ENCODE measurements around the gene HIC2.
"Not testable (repeated sequence)": the region's sequence is repeated elsewhere in the genome, so short reads cannot be mapped to it uniquely, and the experiment has no call there.

HIC2 gene

DNA sequence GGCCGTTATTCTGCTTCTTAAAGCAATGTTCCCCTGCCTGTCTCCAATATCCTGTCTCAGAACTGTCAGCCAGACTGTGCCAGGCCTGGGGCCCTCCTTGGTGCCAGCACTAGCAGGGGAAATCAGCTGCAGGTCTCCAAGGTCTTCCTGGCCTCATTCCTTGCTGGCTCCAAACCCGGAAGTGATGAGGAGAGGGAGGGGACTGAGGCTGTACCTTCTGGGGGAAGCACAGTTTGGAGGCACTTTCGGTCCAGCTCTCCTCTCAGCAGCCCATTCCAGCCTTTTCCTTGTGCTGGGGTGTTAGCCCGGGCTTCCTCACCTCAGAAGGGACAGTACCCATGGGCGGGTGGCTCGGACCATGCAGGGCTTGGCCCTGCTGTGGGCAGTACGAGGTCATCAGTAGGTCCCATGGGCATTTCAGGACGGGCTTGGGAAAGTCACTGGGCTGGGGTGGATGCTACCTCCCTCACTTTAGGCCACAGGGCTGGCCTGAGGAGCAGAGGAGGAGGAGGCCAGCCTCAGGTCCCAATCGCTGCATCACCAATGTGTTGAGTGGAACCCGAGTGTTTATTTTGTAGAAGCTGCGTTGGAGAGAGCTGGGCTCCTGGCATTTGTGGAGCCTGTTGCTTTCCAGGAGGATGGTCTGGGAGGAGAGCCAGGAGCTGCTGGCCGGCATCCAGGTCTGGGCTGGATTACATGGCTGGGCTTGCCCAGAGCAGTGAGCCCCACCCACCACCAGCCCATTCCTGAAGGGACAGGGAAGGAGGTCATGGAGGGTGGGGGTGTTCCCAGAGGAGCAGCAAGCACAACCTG is 19.0 kb downstream of the HIC2 start:
- DNase-seq = not testable (repeated sequence)

DNA sequence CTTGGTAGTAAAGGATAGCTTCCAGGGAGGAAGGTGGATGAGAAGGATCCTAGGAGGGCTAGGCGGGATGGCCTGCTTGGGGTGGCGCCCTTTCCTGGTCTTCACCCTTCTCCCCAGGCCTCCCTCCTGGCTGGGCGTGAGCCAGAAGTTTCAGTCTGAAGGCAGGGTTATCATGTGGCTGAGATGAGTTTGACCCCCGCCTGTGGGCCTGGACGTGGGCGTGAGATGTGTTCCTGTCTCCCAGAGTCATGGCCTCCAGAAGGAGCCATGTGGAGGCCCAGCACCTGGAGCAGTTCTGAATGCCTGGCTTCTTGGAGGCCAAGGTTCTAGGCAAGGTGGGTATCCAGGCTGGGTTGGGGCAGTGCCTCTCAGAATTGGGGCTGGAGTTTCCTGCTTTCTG is 20.8 kb downstream of the HIC2 start:
- not testable (repeated sequence) for DNase-seq

GRCh38 chr22:21440018-21440636 is 23.0 kb downstream of the HIC2 start:
- DNase-seq = not testable (repeated sequence)

- DNase-seq = not testable (repeated sequence)
Measured at GRCh38 chr22:21440676-21441075, 23.5 kb downstream of the HIC2 start.

GRCh38 chr22:21441170-21441569 is 24.0 kb downstream of the HIC2 start:
- DNase-seq = not testable (repeated sequence)

- not testable (repeated sequence) for DNase-seq
Measured at GRCh38 chr22:21442123-21442522, 25.0 kb downstream of the HIC2 start.

GRCh38 chr22:21442646-21443045 is 25.5 kb downstream of the HIC2 start:
- DNase-seq = not testable (repeated sequence)

GRCh38 chr22:21443057-21443734 is 26.0 kb downstream of the HIC2 start:
- no peak for DNase-seq

DNA sequence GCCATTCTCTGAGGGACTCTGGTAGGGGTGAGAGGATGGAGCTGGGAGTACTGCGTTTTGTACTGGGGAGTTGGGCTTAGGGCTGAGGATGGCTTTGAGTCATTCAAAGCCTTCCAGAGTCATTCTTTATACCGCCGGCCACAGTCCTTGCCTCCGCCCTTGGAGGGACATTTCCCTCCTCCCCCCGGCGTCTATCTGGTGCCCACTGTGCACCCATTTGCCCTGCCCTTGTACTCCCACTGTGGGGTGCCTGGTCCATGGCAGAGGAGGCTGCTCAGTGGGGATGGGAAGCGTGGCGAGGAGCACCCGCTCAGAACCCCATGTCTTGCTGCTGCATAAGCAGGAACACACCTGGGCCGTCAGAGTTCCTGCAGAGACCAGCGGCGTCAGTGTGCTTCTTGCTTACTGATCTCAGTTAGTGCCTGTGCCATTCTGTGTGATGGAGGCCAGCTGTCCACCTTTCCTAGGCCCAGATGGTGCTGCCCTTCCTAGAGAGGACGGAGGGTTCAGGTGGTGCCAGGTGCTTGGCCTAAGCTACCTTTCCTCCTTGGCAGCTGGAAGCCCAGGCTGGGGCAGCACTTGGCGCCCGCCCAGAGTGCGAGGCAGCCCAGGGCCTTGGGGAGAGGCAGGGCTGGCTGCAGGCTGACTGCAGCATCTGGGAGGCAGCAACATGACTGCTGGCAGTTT is 26.7 kb downstream of the HIC2 start:
- DNase-seq = no peak

DNA sequence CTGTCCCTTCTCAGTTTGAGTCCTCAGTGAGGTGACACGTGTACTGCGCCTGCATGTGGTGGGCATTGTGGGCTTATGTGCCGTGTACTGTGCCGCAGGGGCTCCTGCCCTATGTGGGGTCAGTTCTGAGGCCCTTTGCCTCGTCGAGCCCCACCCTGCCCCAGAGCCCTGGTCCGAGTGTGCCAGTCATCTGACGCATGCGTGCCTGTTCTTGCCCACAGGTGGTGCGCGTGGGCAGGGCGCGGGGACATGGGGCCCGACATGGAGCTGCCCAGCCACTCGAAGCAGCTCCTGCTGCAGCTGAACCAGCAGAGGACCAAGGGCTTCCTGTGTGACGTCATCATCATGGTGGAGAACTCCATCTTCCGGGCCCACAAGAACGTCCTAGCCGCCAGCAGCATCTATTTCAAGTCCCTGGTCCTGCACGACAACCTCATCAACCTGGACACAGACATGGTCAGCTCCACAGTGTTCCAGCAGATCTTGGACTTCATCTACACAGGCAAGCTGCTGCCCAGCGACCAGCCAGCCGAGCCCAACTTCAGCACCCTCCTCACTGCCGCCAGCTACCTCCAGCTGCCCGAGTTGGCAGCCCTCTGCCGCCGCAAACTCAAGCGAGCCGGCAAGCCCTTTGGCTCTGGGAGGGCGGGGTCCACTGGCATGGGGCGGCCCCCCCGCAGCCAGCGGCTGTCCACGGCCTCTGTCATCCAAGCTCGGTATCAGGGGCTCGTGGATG is 27.7 kb downstream of the HIC2 start:
- peak; percentile 51 for DNase-seq

- DNase-seq = no peak
Measured at GRCh38 chr22:21445437-21446127, 28.4 kb downstream of the HIC2 start.

DNA sequence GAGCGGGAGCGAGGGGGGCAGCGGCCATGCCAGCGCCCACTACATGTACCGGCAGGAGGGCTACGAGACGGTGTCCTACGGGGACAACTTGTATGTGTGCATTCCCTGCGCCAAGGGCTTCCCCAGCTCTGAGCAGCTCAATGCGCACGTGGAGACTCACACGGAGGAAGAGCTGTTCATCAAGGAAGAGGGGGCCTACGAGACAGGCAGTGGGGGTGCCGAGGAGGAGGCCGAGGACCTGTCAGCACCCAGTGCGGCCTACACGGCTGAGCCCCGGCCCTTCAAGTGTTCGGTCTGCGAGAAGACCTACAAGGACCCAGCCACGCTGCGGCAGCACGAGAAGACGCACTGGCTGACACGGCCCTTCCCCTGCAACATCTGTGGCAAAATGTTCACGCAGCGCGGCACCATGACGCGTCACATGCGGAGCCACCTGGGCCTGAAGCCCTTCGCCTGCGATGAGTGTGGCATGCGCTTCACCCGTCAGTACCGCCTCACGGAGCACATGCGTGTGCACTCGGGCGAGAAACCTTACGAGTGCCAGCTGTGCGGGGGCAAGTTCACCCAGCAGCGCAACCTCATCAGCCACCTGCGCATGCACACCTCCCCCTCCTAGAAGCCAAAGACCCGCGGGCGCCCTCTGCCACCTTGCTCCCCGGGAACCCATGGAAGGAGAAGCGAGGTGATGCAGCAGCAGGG is 29.1 kb downstream of the HIC2 start:
- no peak for DNase-seq

GRCh38 chr22:21446827-21447690 is 29.9 kb downstream of the HIC2 start:
- no peak for DNase-seq

GRCh38 chr22:21447694-21448402 is 30.7 kb downstream of the HIC2 start:
- no peak for DNase-seq

DNA sequence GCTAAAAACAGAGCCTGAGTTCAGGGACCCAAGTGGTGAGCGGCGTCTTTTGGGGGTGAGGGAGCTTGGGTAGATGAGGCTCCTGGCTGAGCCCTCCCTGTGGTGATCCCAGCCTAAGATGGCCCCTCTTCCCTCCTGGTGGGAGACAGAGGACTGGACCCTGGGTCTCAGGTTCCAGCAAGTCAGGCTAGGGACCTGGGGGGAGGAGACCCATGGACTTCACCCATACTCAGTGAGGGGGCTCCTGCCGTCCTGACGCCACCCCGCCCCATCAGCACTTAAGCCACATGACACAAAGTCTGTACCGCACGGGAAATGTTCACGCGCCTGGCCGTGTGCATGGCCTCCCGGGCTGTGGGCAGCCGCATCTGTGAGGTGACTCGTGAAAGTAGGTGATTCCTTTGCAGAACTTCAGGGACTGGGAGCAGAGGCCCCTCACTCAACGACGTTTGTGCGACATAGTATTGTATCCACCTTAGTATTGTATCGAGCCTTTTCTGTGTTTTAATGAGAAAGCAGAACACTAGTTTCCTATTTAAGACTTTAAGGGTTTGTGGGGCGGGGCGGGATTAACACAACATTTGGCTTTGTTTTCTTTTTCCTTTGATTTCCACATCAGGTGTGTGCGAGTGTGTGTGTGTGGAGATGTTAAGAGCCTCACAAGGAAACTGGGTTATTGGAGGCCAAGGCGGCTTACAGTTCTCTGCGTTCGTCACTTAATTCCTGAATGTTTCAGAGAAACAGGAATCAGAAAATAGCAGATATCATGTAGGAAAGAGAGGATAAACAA is 31.7 kb downstream of the HIC2 start:
- no peak for DNase-seq

- no peak for DNase-seq
Measured at GRCh38 chr22:21449531-21450319, 32.6 kb downstream of the HIC2 start.

GRCh38 chr22:21450320-21450831 is 33.2 kb downstream of the HIC2 start:
- no peak for DNase-seq
